ENCODE data around the gene RALGPS2. TPM values are rescaled to one million over a fixed set of nuclear protein-coding genes. Genes with fewer than 3 reads are reported as not detected.

Gene RALGPS2
- total and polyA plus RNA-seq, 12 donors = 1.4 to 12.8 (median 7.4) TPM

GRCh38 chr1:178881950-178882349 is 156.9 kb downstream of the RALGPS2 start:
- TF ChIP-seq, protein P1, sequence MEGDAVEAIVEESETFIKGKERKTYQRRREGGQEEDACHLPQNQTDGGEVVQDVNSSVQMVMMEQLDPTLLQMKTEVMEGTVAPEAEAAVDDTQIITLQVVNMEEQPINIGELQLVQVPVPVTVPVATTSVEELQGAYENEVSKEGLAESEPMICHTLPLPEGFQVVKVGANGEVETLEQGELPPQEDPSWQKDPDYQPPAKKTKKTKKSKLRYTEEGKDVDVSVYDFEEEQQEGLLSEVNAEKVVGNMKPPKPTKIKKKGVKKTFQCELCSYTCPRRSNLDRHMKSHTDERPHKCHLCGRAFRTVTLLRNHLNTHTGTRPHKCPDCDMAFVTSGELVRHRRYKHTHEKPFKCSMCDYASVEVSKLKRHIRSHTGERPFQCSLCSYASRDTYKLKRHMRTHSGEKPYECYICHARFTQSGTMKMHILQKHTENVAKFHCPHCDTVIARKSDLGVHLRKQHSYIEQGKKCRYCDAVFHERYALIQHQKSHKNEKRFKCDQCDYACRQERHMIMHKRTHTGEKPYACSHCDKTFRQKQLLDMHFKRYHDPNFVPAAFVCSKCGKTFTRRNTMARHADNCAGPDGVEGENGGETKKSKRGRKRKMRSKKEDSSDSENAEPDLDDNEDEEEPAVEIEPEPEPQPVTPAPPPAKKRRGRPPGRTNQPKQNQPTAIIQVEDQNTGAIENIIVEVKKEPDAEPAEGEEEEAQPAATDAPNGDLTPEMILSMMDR (IDR thresholded peaks at IDR 0.05) = no peak
- Histone ChIP-seq H3K36me3 (peaks cover 0 to 11% (median 0%) of the 10 kb centered on the region in 9 donors), H3K9me3 (no peaks in the 10 kb centered on the region), H3K4me3 (no peak overlapping the region), H3K27me3 (no peaks in the 10 kb centered on the region), H3K4me1 (no peaks in the 10 kb centered on the region), H3K27ac (no peak overlapping the region)
- intact Hi-C loops (cut with DNase I) = no loop called here
- ATAC-seq (no peak), DNase-seq (no peak)
- WGBS, 2 donors = 89 to 97% methylated on average over 3 of the region's 3 CpGs

GRCh38 chr1:178885869-178886268 is 160.8 kb downstream of the RALGPS2 start:
- Histone ChIP-seq H3K4me3 (no peak overlapping the region), H3K9me3 (no peaks in the 10 kb centered on the region), H3K27me3 (no peaks in the 10 kb centered on the region), H3K36me3 (peaks cover 0 to 14% (median 0%) of the 10 kb centered on the region in 9 donors), H3K4me1 (no peaks in the 10 kb centered on the region), H3K27ac (no peak overlapping the region)
- intact Hi-C loops (cut with DNase I) = no loop called here
- 90 to 92% methylated on average over 4 of the region's 4 CpGs for WGBS, 2 donors
- no peak for ATAC-seq
- TF ChIP-seq, protein P1 (IDR thresholded peaks at IDR 0.05) = no peak
- DNase-seq = no peak

- Histone ChIP-seq H3K27me3 (no peaks in the 10 kb centered on the region), H3K36me3 (peaks cover 0 to 14% (median 0%) of the 10 kb centered on the region in 9 donors), H3K27ac (no peak overlapping the region), H3K9me3 (no peaks in the 10 kb centered on the region), H3K4me1 (no peaks in the 10 kb centered on the region), H3K4me3 (no peak overlapping the region)
- intact Hi-C loops (cut with DNase I) = no loop called here
- WGBS, 2 donors = 98 to 99% methylated on average over 2 of the region's 2 CpGs
- TF ChIP-seq, protein P1 (IDR thresholded peaks at IDR 0.05) = no peak
- DNase-seq (no peak), ATAC-seq (no peak)
Measured at GRCh38 chr1:178886551-178886950, 161.5 kb downstream of the RALGPS2 start.

DNA sequence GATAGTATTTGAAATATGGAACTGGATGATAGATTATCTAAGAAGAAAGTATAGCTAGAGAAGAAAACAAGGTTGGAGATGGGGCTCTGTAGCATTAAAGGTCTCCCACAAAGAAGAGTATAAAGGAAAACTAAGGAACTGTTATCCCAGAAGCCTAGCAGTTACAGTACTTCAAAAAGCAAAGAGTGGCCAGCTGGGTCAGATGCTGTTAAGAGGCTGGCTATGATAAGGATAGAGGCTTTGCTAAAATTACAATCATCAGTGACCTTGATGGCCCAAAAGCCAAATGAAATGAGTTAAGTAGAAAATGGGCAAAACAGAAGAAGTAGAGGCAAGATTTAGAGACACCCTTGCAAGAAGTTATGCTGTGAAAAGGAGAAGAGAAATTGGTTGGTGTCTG is 170.9 kb downstream of the RALGPS2 start:
- ATAC-seq = no peak
- intact Hi-C loops (cut with DNase I) = no loop called here
- no peaks in the 10 kb centered on the region for H3K27me3 ChIP-seq
- peaks cover 0 to 7% (median 0%) of the 10 kb centered on the region in 9 donors for H3K4me1 ChIP-seq
- H3K36me3 ChIP-seq = peaks cover 0 to 11% (median 0%) of the 10 kb centered on the region in 9 donors
- no peak overlapping the region for H3K4me3 ChIP-seq
- TF ChIP-seq, protein P1 (IDR thresholded peaks at IDR 0.05) = no peak
- no peak overlapping the region for H3K27ac ChIP-seq
- no peaks in the 10 kb centered on the region for H3K9me3 ChIP-seq
- no peak for DNase-seq

Data from heart right ventricle (tissue), 16 donors.